Eye (tissue), 1 donor: ENCODE results near the gene ICE2.

Experiments
- DNase-seq: peaks from one replicate; pipeline ENCODE4 v3.0.0-alpha.2; 2015

Gene ICE2

GRCh38 chr15:60486742-60487141 is 7.8 kb upstream of the ICE2 start:
- DNase-seq, result no peak

- no peak for DNase-seq
These were observed 6.6 kb upstream of the ICE2 start for GRCh38 chr15:60485365-60486055.

- no peak for DNase-seq
These were observed 4.1 kb upstream of the ICE2 start for GRCh38 chr15:60483042-60483441.

GRCh38 chr15:60480888-60481287 is 1.9 kb upstream of the ICE2 start:
- DNase-seq, result no peak

GRCh38 chr15:60480149-60480548 is 1.2 kb upstream of the ICE2 start:
- no peak for DNase-seq

- no peak for DNase-seq
These were observed 594 bp upstream of the ICE2 start for GRCh38 chr15:60479361-60480110.

GRCh38 chr15:60477916-60478565 is 901 bp downstream of the ICE2 start:
- no peak for DNase-seq

- DNase-seq, result peak; percentile 4
These were observed 1.8 kb downstream of the ICE2 start for GRCh38 chr15:60477164-60477563.

- DNase-seq, result peak; percentile 7
These were observed 2.2 kb downstream of the ICE2 start for GRCh38 chr15:60476713-60477112.

- no peak for DNase-seq
These were observed 5.8 kb downstream of the ICE2 start for GRCh38 chr15:60473135-60473534.

- peak; percentile 88 for DNase-seq
These were observed 7.6 kb downstream of the ICE2 start for GRCh38 chr15:60471314-60471713.

GRCh38 chr15:60469893-60470641 is 8.9 kb downstream of the ICE2 start:
- DNase-seq, result peak; percentile 12

- DNase-seq, result no peak
These were observed 13.9 kb downstream of the ICE2 start for GRCh38 chr15:60464836-60465630.

- DNase-seq, result no peak
These were observed 16.9 kb downstream of the ICE2 start for GRCh38 chr15:60462027-60462426.

- DNase-seq, result no peak
These were observed 18.0 kb downstream of the ICE2 start for GRCh38 chr15:60460931-60461330.

GRCh38 chr15:60458721-60459120 is 20.2 kb downstream of the ICE2 start:
- no peak for DNase-seq

- no peak for DNase-seq
These were observed 21.0 kb downstream of the ICE2 start for GRCh38 chr15:60457985-60458384.

- DNase-seq, result no peak
These were observed 24.1 kb downstream of the ICE2 start for GRCh38 chr15:60454824-60455223.

GRCh38 chr15:60448668-60449360 is 30.1 kb downstream of the ICE2 start:
- DNase-seq, result no peak

- peak; percentile 39 for DNase-seq
These were observed 34.5 kb downstream of the ICE2 start for GRCh38 chr15:60444289-60444912.

GRCh38 chr15:60442763-60443162 is 36.2 kb downstream of the ICE2 start:
- DNase-seq, result no peak
